Measurements from ENCODE around the gene ABCF2.

DNA sequence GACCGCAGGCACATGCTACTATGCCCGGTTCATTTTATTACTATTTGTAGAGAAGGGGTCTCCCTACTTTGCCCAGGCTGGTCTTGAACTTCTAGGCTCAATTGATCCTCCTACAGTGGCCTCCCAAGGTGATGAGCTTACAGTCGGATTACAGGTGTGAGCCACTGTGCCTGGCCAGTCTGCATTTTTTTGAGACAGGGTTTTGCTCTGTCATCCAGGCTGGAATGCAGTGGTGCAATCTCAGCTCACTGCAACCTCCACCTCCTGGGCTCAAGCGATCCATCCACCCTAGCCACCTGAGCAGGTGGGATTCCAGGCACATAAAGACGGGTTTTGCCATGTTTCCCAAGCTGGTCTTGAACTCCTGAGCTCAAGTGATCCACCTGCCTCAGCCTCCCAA, 14.4 kb downstream of the ABCF2 start:
- TF ChIP-seq, protein P1, sequence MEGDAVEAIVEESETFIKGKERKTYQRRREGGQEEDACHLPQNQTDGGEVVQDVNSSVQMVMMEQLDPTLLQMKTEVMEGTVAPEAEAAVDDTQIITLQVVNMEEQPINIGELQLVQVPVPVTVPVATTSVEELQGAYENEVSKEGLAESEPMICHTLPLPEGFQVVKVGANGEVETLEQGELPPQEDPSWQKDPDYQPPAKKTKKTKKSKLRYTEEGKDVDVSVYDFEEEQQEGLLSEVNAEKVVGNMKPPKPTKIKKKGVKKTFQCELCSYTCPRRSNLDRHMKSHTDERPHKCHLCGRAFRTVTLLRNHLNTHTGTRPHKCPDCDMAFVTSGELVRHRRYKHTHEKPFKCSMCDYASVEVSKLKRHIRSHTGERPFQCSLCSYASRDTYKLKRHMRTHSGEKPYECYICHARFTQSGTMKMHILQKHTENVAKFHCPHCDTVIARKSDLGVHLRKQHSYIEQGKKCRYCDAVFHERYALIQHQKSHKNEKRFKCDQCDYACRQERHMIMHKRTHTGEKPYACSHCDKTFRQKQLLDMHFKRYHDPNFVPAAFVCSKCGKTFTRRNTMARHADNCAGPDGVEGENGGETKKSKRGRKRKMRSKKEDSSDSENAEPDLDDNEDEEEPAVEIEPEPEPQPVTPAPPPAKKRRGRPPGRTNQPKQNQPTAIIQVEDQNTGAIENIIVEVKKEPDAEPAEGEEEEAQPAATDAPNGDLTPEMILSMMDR (IDR thresholded peaks at IDR 0.05; ENCODE audit: low read length) = no peak
- TF ChIP-seq EZH2phosphoT487 (IDR thresholded peaks at IDR 0.05; ENCODE audit: low read length) = no peak
